Transverse colon (tissue), 4 donors: ENCODE results near the gene NR1D2. TPM values are rescaled to one million over a fixed set of nuclear protein-coding genes. Genes with fewer than 3 reads are reported as not detected.

Source experiments
- DNase-seq: peaks from one replicate; pipeline ENCODE4 v3.0.0-alpha.2; 2019
- H3K27ac ChIP-seq, 4 donors: fragments of 200-600 bp; sonication (generic); 2 replicates each; pipeline ENCODE4 v1.5.1; 2016 to 2018; ENCODE audit warnings: inconsistent platforms in 4 of 4
- H3K27me3 ChIP-seq: fragments of 200-600 bp; sonication (generic); 2 replicates; pipeline ENCODE4 v1.5.1; 2017; ENCODE audit warnings: inconsistent platforms
- H3K36me3 ChIP-seq, 4 donors: fragments of 200-600 bp; sonication (generic); 2 replicates each; pipeline ENCODE4 v1.5.1; 2017 to 2019; ENCODE audit warnings: inconsistent platforms in 4 of 4
- H3K4me1 ChIP-seq, 4 donors: fragments of 200-600 bp; sonication (generic); 2 replicates each; pipeline ENCODE4 v1.5.1; 2017 to 2020; ENCODE audit warnings: inconsistent platforms in 4 of 4
- H3K4me3 ChIP-seq, 4 donors: fragments of 200-600 bp; sonication (generic); 1 replicate in 1 of 4; 2 replicates in 3 of 4; pipeline versions ENCODE4 v1.5.1 to v1.6.1; 2017 to 2019; ENCODE audit warnings: inconsistent platforms in 4 of 4
- H3K9me3 ChIP-seq, 2 donors: fragments of 200-600 bp; sonication (generic); 2 replicates each; pipeline ENCODE4 v1.5.1; 2017 to 2019; ENCODE audit warnings: inconsistent platforms in 2 of 2
- CTCF ChIP-seq, 5 experiments: fragments of 200-600 bp in 3 of 5; fragments of 450-650 bp in 2 of 5; sonication (generic) in 3 of 5; IDR thresholded peaks; 1 replicate in 2 of 5; 2 replicates in 3 of 5; pipeline ENCODE4 v1.5.1; 2016 to 2017; ENCODE audit warnings: antibody characterized with exemption in 5 of 5, inconsistent platforms in 3 of 5, mild to moderate bottlenecking in 2 of 5, moderate library complexity in 1 of 5
- EP300 ChIP-seq: sonication (generic); formaldehyde crosslinking; IDR thresholded peaks from one replicate; pipeline ENCODE4 v1.6.1; 2017; ENCODE audit warnings: antibody characterized with exemption, low read depth
- POLR2A ChIP-seq: fragments of 450-650 bp; IDR thresholded peaks from one replicate; pipeline ENCODE4 v1.6.1; 2016; ENCODE audit warnings: antibody characterized with exemption, mild to moderate bottlenecking, moderate library complexity
- POLR2AphosphoS5 ChIP-seq, 3 donors: sonication (generic); formaldehyde crosslinking; IDR thresholded peaks; one replicate each; pipeline ENCODE4 v1.6.1; 2016; ENCODE audit warnings: antibody characterized with exemption in 3 of 3
- WGBS, 2 donors: methylation state at CpG; one replicate each; pipeline ENCODE4 v1.1.5; 2018; ENCODE audit warnings: low coverage in 1 of 2; 5-methylcytosine and 5-hydroxymethylcytosine counted together
- in situ Hi-C, 4 donors: fragments of 200-750 bp; cut with MboI; loops; one replicate each; pipeline versions ENCODE4 v1.15.0 to v1.15.1; 2017; ENCODE audit warnings: low sequenced_read_pairs in 3 of 4, low pct_ligation_motif_present in 1 of 4, low pct_unique_long_range_greater_than_20kb in 1 of 4
- intact Hi-C: fragments of 100-400 bp; cut with DNase I; formaldehyde crosslinking; loops from one replicate; pipeline ENCODE4 v1.15.1; 2023; ENCODE audit warnings: low total_unique reads
- total RNA-seq, 4 donors: library from RNA; depleted of rRNA; stranded (reverse); fragments of >200 nt; gene quantifications; one replicate each; pipeline ENCODE4 v1.1.0, GENCODE V29; 2016

The NR1D2 gene
- total RNA-seq, 4 donors from 2014 or later, result 21.9 to 34.8 (median 26.9) TPM

DNA sequence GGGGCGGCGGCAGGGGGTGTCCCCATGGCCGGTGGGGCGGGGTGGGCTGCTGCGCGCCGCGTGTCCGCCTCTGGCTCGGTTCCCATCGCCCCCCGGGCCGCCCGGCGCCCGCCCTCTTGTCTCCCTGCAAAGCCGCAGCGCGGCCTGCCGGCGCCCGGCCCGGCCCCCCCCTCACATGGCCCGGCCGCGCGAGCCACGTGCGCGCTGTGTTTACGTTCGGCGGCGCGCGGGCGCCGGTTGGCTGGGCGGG is 502 bp downstream of the NR1D2 start:
- whole genome bisulfite sequencing, 2 donors, result 4% methylated on average over 19 of the region's 39 CpGs; no CpG with 5 or more reads in 1 of the 2 donors
- Histone ChIP-seq H3K36me3 (no peaks in the 10 kb centered on the region), H3K27ac (peak overlapping the region; percentile 99 to 100 (median 100)), H3K4me3 (peak overlapping the region; percentile 77 to 99 (median 88)), H3K27me3 (no peaks in the 10 kb centered on the region), H3K9me3 (no peaks in the 10 kb centered on the region), H3K4me1 (peaks cover 6 to 50% (median 39%) of the 10 kb centered on the region in 4 donors)
- in situ Hi-C loops, result no loop called here
- intact Hi-C loops, result no loop called here
- TF ChIP-seq POLR2AphosphoS5 (IDR thresholded peaks at IDR 0.05), result peak in 2 of 3 donors; percentile 58 to 78
- peak; percentile 88 for TF ChIP-seq EP300
- no peak for TF ChIP-seq POLR2A
- TF ChIP-seq CTCF (IDR thresholded peaks at IDR 0.05), result no peak
- no peak for DNase-seq

DNA sequence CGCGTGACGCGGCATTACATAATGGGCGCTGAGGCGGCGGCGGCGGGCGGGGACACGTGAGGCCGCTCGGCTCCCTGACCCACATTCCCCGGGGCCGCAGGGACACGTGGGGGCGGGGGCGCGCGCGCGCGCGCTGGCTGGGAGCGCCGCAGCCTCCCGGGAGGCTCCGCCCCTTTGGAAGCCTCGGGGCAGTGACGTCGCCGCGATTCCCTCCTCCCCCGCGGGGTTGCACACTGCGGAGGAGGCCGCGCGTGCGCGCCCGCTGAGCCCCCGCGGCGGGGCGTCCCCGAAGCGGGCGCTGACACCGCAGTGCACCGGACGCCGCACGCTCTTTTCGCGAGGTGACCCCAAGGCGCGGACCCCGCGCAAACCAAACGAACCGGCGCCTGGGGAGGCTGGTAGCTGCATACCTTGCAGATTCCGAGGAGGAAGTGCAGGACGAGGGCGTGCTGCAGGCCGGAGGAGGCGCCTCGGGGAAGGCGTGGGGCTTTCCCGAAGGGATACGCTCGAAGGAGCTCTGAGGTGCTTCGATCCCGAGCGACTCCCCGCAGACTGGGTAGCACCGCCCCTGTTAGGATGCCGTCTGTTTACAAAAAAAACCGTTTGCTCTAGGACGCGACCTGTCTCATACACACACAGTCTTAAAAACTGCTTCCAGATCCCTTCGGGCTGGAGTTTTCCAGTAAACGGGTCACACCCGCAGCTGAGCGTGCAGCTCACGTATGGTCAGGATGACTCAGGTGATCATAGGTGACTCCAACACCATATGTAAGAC is 1.0 kb downstream of the NR1D2 start:
- in situ Hi-C loops (no loop called here), intact Hi-C loops (no loop called here)
- Histone ChIP-seq H3K9me3 (no peaks in the 10 kb centered on the region), H3K36me3 (no peaks in the 10 kb centered on the region), H3K4me1 (peaks cover 6 to 55% (median 41%) of the 10 kb centered on the region in 4 donors), H3K27ac (peak overlapping the region; percentile 99 to 100 (median 100)), H3K27me3 (no peaks in the 10 kb centered on the region), H3K4me3 (peak overlapping the region; percentile 43 to 99 (median 88))
- TF ChIP-seq POLR2AphosphoS5 (IDR thresholded peaks at IDR 0.05) (peak; percentile 49 to 75 (median 75)), CTCF (IDR thresholded peaks at IDR 0.05) (peak in 2 of 5 experiments; percentile 5 to 36), EP300 (no peak), POLR2A (peak; percentile 77)
- WGBS, 2 donors, result 0% methylated on average over 4 to 38 of the region's 87 CpGs
- DNase-seq, result peak; percentile 99

- TF ChIP-seq POLR2A (no peak), EP300 (no peak), CTCF (IDR thresholded peaks at IDR 0.05) (no peak), POLR2AphosphoS5 (IDR thresholded peaks at IDR 0.05) (no peak)
- 80 to 84% methylated on average over 1 to 2 of the region's 2 CpGs for WGBS, 2 donors
- Histone ChIP-seq H3K9me3 (no peaks in the 10 kb centered on the region), H3K36me3 (no peaks in the 10 kb centered on the region), H3K27me3 (no peaks in the 10 kb centered on the region), H3K4me1 (peaks cover 8 to 77% (median 45%) of the 10 kb centered on the region in 4 donors), H3K27ac (peak overlapping the region in 3 of 4 donors; percentile 61 to 100 (median 99)), H3K4me3 (no peak overlapping the region)
- in situ Hi-C loops (no loop called here), intact Hi-C loops (no loop called here)
- DNase-seq, result no peak
These were observed 3.7 kb downstream of the NR1D2 start for GRCh38 chr3:23948761-23949160.

DNA sequence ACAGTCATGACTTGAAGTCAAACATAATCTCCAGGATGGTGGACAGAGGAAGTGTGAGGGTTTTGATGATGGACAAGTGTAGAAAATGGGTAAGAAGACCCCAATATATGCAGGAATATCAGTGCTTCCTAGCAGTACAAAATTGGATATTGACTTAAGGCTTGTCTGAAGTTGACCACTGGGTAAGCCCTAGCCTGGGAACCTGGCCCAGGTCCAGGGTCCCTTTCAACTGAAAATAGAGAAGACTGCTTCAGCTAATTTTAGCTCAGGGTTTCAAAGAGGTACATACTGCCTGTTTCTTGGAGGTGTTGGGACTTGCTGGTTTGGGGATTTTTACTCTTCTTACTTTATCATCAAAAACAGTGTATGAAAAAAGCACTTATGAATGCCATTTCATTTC is 4.7 kb downstream of the NR1D2 start:
- H3K4me1 ChIP-seq, result peaks cover 8 to 79% (median 46%) of the 10 kb centered on the region in 4 donors
- no peaks in the 10 kb centered on the region for H3K36me3 ChIP-seq
- TF ChIP-seq POLR2A (no peak), CTCF (IDR thresholded peaks at IDR 0.05) (no peak), EP300 (no peak), POLR2AphosphoS5 (IDR thresholded peaks at IDR 0.05) (no peak)
- H3K4me3 ChIP-seq, result no peak overlapping the region
- intact Hi-C loops, result no loop called here
- no peaks in the 10 kb centered on the region for H3K27me3 ChIP-seq
- peak; percentile 56 for DNase-seq
- no peaks in the 10 kb centered on the region for H3K9me3 ChIP-seq
- in situ Hi-C loops, result no loop called here
- peak overlapping the region; percentile 36 to 61 (median 46) for H3K27ac ChIP-seq
